Stomach smooth muscle (tissue), 2 donors: ENCODE results near the gene FADS3.

Experiments used
- H3K27ac ChIP-seq: one replicate; pipeline ENCODE4 v1.7.0; 2013; ENCODE audit warnings: mild to moderate bottlenecking, low read length, inconsistent platforms
- H3K27me3 ChIP-seq, 2 donors: one replicate each; pipeline ENCODE4 v1.7.0; 2013; ENCODE audit warnings: low read length in 2 of 2; ENCODE audit not compliant: insufficient read depth in 2 of 2, control insufficient read depth in 1 of 2
- H3K36me3 ChIP-seq, 2 donors: one replicate each; pipeline ENCODE4 v1.7.0; 2013; ENCODE audit warnings: low read length in 2 of 2; ENCODE audit not compliant: control insufficient read depth in 2 of 2, insufficient read depth in 2 of 2
- H3K4me1 ChIP-seq: one replicate; pipeline ENCODE4 v1.7.0; 2013; ENCODE audit warnings: low read length; ENCODE audit not compliant: control insufficient read depth, insufficient read depth
- H3K4me3 ChIP-seq, 2 donors: one replicate each; pipeline ENCODE4 v1.7.0; 2013; ENCODE audit warnings: low read length in 2 of 2
- H3K9ac ChIP-seq, 2 donors: one replicate each; pipeline ENCODE4 v1.7.0; 2013; ENCODE audit warnings: low read length in 2 of 2, mild to moderate bottlenecking in 1 of 2
- H3K9me3 ChIP-seq, 2 donors: one replicate each; pipeline ENCODE4 v1.7.0; 2013; ENCODE audit warnings: low read length in 2 of 2; ENCODE audit not compliant: control insufficient read depth in 2 of 2
- donor health status: healthy.
- donor health status: Pancreatic carcinoma.

Gene FADS3

DNA sequence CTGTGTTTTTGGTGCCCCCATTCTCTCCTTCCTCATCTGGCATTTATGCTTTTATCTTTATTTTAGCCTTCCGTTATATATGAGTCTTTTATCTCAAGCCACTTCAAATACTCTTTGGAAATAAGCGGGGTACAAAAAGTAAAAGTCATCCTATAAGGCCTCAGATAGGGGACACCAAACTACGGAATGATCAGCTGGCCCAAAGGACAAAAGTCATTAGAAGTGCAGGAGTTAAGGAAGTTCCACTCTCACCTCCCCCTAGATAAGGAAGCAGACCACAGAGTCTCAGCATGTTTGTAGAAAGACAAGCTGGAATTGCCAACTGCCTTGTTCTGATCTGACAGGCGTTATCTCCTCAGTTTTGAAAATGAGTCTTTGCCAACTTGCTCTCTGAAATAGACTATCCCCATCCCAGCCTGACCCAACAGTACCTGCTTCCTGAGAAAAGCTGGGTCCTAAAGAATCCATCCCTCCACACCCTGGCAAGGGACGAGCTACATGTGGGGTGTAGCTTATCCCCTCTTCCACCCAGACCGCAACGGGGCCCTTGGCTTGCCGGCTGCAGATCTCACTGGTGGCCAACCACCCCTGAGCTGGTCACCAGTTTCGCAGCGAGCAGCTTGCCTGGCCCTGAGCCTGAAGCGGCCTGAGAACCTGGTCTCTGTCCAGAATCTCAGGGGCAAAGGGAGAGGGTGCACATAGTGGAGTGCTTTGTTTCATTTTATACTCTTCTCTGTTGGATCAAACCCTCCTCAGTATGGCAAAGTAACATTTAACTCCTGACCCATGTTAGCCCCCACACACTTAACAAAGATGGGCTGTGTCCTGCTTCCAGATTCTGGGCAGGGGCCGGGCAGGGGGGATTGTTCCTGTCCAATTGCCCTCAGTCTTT is 49.5 kb downstream of the FADS3 start:
- no peak overlapping the region for H3K27ac ChIP-seq
- no peak overlapping the region for H3K9ac ChIP-seq
- no peak overlapping the region for H3K4me3 ChIP-seq
- H3K36me3 ChIP-seq = peaks cover 0 to 11% of the 10 kb centered on the region in 2 donors
- H3K4me1 ChIP-seq = no peaks in the 10 kb centered on the region
- H3K27me3 ChIP-seq = no peaks in the 10 kb centered on the region
- H3K9me3 ChIP-seq = no peaks in the 10 kb centered on the region

GRCh38 chr11:61840371-61840770 is 51.0 kb downstream of the FADS3 start:
- no peaks in the 10 kb centered on the region for H3K27me3 ChIP-seq
- H3K4me3 ChIP-seq = no peak overlapping the region
- peaks cover under 1% of the 10 kb centered on the region for H3K4me1 ChIP-seq
- H3K9me3 ChIP-seq = no peaks in the 10 kb centered on the region
- peaks cover 0 to 11% of the 10 kb centered on the region in 2 donors for H3K36me3 ChIP-seq
- no peak overlapping the region for H3K27ac ChIP-seq
- H3K9ac ChIP-seq = no peak overlapping the region

DNA sequence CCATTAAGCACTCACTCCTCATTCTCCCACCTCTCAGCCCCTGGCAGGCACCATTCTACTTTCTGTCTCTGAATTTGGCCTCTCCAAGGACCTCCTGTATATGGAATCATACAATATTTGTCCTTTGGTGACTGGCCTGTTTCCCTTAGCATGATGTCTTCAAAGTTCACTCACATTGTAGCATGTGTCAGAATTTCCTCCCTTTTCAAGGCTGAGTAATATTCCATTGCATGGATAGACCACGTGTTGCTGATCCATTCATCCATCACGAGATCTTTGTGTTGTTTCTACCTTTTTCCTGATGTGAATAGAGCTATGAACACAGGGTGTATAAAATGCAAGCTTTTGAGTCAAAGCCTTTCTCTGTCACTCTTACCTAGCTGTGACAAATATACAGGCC is 51.6 kb downstream of the FADS3 start:
- Histone ChIP-seq H3K9me3 (no peaks in the 10 kb centered on the region), H3K27me3 (no peaks in the 10 kb centered on the region), H3K36me3 (peaks cover 0 to 11% of the 10 kb centered on the region in 2 donors), H3K4me3 (no peak overlapping the region), H3K4me1 (peaks cover 4% of the 10 kb centered on the region), H3K9ac (no peak overlapping the region), H3K27ac (no peak overlapping the region)

DNA sequence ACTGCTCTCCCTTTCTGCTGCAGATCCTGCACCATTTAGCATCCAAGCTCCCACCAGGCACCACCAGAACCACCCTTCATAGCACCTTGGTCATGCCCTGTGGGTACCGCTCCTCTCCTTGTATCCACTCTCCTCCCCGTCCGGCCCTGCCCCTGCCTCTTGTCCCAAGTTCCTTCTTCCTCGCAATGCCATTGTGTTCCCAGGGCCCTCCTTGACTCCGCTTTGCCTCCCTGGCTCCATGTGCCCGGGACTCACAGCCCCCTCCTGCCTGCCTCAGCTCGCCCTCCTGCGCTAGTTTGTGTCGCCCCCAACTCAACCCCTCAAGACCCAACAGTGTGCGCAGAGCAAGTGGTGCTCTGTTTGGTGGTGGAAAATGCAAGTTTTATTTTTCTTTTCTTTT is 52.4 kb downstream of the FADS3 start:
- no peak overlapping the region for H3K4me3 ChIP-seq
- H3K9ac ChIP-seq = no peak overlapping the region
- no peaks in the 10 kb centered on the region for H3K27me3 ChIP-seq
- H3K9me3 ChIP-seq = no peaks in the 10 kb centered on the region
- H3K4me1 ChIP-seq = peaks cover 4% of the 10 kb centered on the region
- H3K27ac ChIP-seq = no peak overlapping the region
- peaks cover 0 to 11% of the 10 kb centered on the region in 2 donors for H3K36me3 ChIP-seq

DNA sequence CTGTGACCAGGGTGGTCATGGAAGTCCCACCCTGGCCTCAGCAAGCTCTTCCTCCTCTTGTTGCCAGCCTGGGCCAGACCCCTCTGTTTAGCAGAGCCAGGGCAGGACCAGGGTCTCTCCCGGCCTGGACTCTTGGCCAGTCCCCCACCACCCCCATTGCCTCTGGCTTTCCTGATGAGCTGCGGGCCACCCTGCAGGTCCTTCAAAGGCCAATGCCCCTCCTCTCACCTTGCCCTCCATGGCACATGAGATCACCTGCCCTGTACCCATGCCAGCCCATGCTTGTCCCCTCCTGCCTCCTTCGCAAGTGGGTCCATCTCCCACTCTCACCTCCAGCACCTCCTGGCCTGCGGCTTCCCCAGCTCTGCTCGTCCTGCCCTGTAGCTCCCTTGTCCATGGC is 52.8 kb downstream of the FADS3 start:
- Histone ChIP-seq H3K27me3 (no peaks in the 10 kb centered on the region), H3K36me3 (peaks cover 0 to 11% of the 10 kb centered on the region in 2 donors), H3K4me3 (no peak overlapping the region), H3K9me3 (no peaks in the 10 kb centered on the region), H3K27ac (no peak overlapping the region), H3K4me1 (peaks cover 4% of the 10 kb centered on the region), H3K9ac (no peak overlapping the region)

- H3K27ac ChIP-seq = no peak overlapping the region
- peaks cover 0 to under 1% of the 10 kb centered on the region in 2 donors for H3K27me3 ChIP-seq
- no peak overlapping the region for H3K4me3 ChIP-seq
- H3K36me3 ChIP-seq = peaks cover 0 to 7% of the 10 kb centered on the region in 2 donors
- H3K9ac ChIP-seq = no peak overlapping the region
- H3K9me3 ChIP-seq = no peaks in the 10 kb centered on the region
- H3K4me1 ChIP-seq = peaks cover 8% of the 10 kb centered on the region
Observed at GRCh38 chr11:61837411-61838005, 53.8 kb downstream of the FADS3 start.

GRCh38 chr11:61836193-61836592 is 55.2 kb downstream of the FADS3 start:
- Histone ChIP-seq H3K27me3 (peaks cover 0 to 2% of the 10 kb centered on the region in 2 donors), H3K4me1 (peaks cover 9% of the 10 kb centered on the region), H3K36me3 (peaks cover 0 to 5% of the 10 kb centered on the region in 2 donors), H3K4me3 (no peak overlapping the region), H3K9me3 (no peaks in the 10 kb centered on the region), H3K27ac (no peak overlapping the region), H3K9ac (no peak overlapping the region)

- Histone ChIP-seq H3K9me3 (no peaks in the 10 kb centered on the region), H3K4me1 (peaks cover 14% of the 10 kb centered on the region), H3K27ac (peak overlapping the region; percentile 6), H3K4me3 (no peak overlapping the region), H3K9ac (no peak overlapping the region), H3K27me3 (peaks cover 3 to 5% of the 10 kb centered on the region in 2 donors), H3K36me3 (no peaks in the 10 kb centered on the region)
Observed at GRCh38 chr11:61834278-61835048, 56.9 kb downstream of the FADS3 start.

DNA sequence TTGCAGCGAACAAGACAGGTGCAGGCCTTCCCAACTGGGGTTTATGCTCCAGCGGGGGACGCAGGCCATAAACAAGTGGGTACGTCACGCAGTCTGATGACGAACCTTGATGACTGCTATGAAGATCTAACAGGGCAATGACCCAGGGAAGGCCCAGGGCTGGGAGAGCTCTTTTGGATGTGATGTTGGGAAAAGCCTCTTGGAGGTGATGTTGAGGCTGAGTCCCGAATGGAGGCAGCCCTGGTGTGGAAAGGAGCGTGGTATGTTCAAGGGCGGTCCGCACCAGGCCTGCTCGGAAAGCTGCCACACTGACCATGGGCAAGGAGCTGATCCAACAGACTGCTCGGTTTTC is 57.4 kb downstream of the FADS3 start:
- Histone ChIP-seq H3K36me3 (no peaks in the 10 kb centered on the region), H3K4me1 (peaks cover 20% of the 10 kb centered on the region), H3K27me3 (peaks cover 6 to 7% of the 10 kb centered on the region in 2 donors), H3K9ac (no peak overlapping the region), H3K4me3 (no peak overlapping the region), H3K9me3 (no peaks in the 10 kb centered on the region), H3K27ac (no peak overlapping the region)

- H3K9ac ChIP-seq = no peak overlapping the region
- no peak overlapping the region for H3K27ac ChIP-seq
- H3K9me3 ChIP-seq = no peaks in the 10 kb centered on the region
- no peak overlapping the region for H3K4me3 ChIP-seq
- H3K36me3 ChIP-seq = no peaks in the 10 kb centered on the region
- H3K4me1 ChIP-seq = peaks cover 24% of the 10 kb centered on the region
- peaks cover 8% of the 10 kb centered on the region in 2 donors for H3K27me3 ChIP-seq
Observed at GRCh38 chr11:61833471-61833870, 57.9 kb downstream of the FADS3 start.
